ENCODE measurements around the gene MTMR11. TPM values are rescaled to one million over a fixed set of nuclear protein-coding genes. Genes with fewer than 3 reads are reported as not detected.

MTMR11 gene
- total RNA-seq, 1 experiment from 2014 or later: 10.5 TPM

GRCh38 chr1:149927056-149927562, 9.6 kb downstream of the MTMR11 start (continued):
- TF ChIP-seq REST (IDR thresholded peaks at IDR 0.05; ENCODE audit: low read depth) (no peak), EZH2phosphoT487 (IDR thresholded peaks at IDR 0.05; ENCODE audit: borderline replicate concordance) (no peak), POLR2AphosphoS5 (IDR thresholded peaks at IDR 0.05; ENCODE audit: low read depth, low read length) (no peak), ZFX (IDR thresholded peaks at IDR 0.05) (no peak)

GRCh38 chr1:149926296-149926695, 10.4 kb downstream of the MTMR11 start:
- Histone ChIP-seq H3K4me3 (replicated peaks in 1 of 2; ENCODE audit: low read depth in 1 of 2, low read length in 2 of 2) (peak overlapping the region; percentile 89 to 99), H3K36me3 (ENCODE audit: control insufficient read depth in 1 of 2, insufficient read depth in 2 of 2, low read length in 2 of 2) (peaks cover 36 to 45% of the 10 kb centered on the region in 2 experiments; a peak in 3 of 4 replicates), H4K20me1 (ENCODE audit: insufficient read depth) (peaks cover 5% of the 10 kb centered on the region; the same call in 1 of the 2 replicates), H3K9me2 (ENCODE audit: insufficient read depth) (no peaks in the 10 kb centered on the region), H3K79me2 (ENCODE audit: insufficient read depth, low read length) (peaks cover 44% of the 10 kb centered on the region), H3K9ac (ENCODE audit: low read length) (peak overlapping the region; percentile 88), H3K27ac (ENCODE audit: low read depth, low read length) (no peak overlapping the region), H3K4me2 (ENCODE audit: low read length) (peak overlapping the region; percentile 92), H3K27me3 (ENCODE audit: insufficient read depth, low read length) (no peaks in the 10 kb centered on the region), H2AFZ (ENCODE audit: low read depth, low read length, poor library complexity, severe bottlenecking) (no peak overlapping the region), H3K9me3 (ENCODE audit: control insufficient read depth in 1 of 2, insufficient read depth in 1 of 2, low read depth in 1 of 2, low read length in 2 of 2) (no peaks in the 10 kb centered on the region), H3K4me1 (ENCODE audit: control insufficient read depth in 1 of 2, insufficient read depth in 2 of 2, low read length in 2 of 2) (peaks cover 9 to 22% of the 10 kb centered on the region in 2 experiments; a peak in 3 of 4 replicates)
- CTCF ChIA-PET: no interaction called here
- POLR2A ChIA-PET: no interaction called here
- TF ChIP-seq CBX3 (IDR thresholded peaks at IDR 0.05; ENCODE audit: low read depth) (no peak), ZNF274 (IDR thresholded peaks at IDR 0.05; ENCODE audit: low read depth, low read length) (no peak), CEBPB (IDR thresholded peaks at IDR 0.05; ENCODE audit: low read depth) (no peak), JUND (IDR thresholded peaks at IDR 0.05) (no peak), ZFX (IDR thresholded peaks at IDR 0.05) (no peak), MAX (IDR thresholded peaks at IDR 0.05) (no peak), EZH2 (IDR thresholded peaks at IDR 0.05) (no peak), REST (IDR thresholded peaks at IDR 0.05; ENCODE audit: low read depth) (no peak), YY1 (IDR thresholded peaks at IDR 0.05; ENCODE audit: extremely low read depth, insufficient replicate concordance, low read depth, low read length) (no peak), EGR1 (IDR thresholded peaks at IDR 0.05; ENCODE audit: low read depth) (no peak), ATF3 (IDR thresholded peaks at IDR 0.05) (no peak), EZH2phosphoT487 (IDR thresholded peaks at IDR 0.05; ENCODE audit: borderline replicate concordance) (no peak), TCF7L2 (IDR thresholded peaks at IDR 0.05; ENCODE audit: borderline replicate concordance, extremely low read depth, insufficient read depth, insufficient read length) (no peak), FOSL1 (IDR thresholded peaks at IDR 0.05; ENCODE audit: low read depth) (no peak), POLR2A (IDR thresholded peaks at IDR 0.05; ENCODE audit: borderline replicate concordance, extremely low read depth, insufficient read depth, insufficient read length) (no peak), SRF (IDR thresholded peaks at IDR 0.05; ENCODE audit: low read depth) (no peak), POLR2AphosphoS5 (IDR thresholded peaks at IDR 0.05; ENCODE audit: low read depth, low read length) (no peak)
- intact Hi-C loops (cut with micrococcal nuclease): no loop called here
- DNase-seq (ENCODE audit: low read depth, low spot score) (no peak), ATAC-seq (no peak)
- RAD21 ChIA-PET (ENCODE audit: low non-redundant PET in 1 of 2, low total read pairs in 2 of 2, uncharacterized antibody in 2 of 2, unreplicated experiment in 2 of 2): no interaction called here
- TSS peak; percentile 61 for BruUV-seq (replicated peaks)

Measured in HCT116 (cell line).